CD4-positive, alpha-beta memory T cell (primary cell): ENCODE data around the gene CD8B2. TPM values are rescaled to one million over a fixed set of nuclear protein-coding genes. Genes with fewer than 3 reads are reported as not detected.

Experiments
- CTCF ChIA-PET: fragments of 350-600 bp; sonication (Branson Sonifier 250); formaldehyde crosslinking; loops from one replicate; lab custom pipeline; 2021; ENCODE audit warnings: inconsistent platforms; ENCODE audit not compliant: partially characterized antibody; lab: Charles Lee
- POLR2A ChIA-PET: fragments of 350-600 bp; sonication (Branson Sonifier 250); formaldehyde crosslinking; loops from one replicate; lab custom pipeline; 2021; ENCODE audit not compliant: partially characterized antibody; lab: Charles Lee
- DNase-seq, 5 donors: peaks; one replicate each; pipeline versions ENCODE4 v3.0.0 to v3.0.0-alpha.2; 2020 to 2022; ENCODE audit warnings: mixed read lengths in 1 of 5
- H3K27ac ChIP-seq: one replicate; pipeline ENCODE4 v1.7.0; 2013; ENCODE audit warnings: low read depth, low read length
- H3K27me3 ChIP-seq: 2 replicates; pipeline ENCODE4 v1.7.0; 2013; ENCODE audit warnings: mild to moderate bottlenecking, low read length, moderate library complexity; ENCODE audit not compliant: insufficient read depth
- H3K36me3 ChIP-seq: 2 replicates; pipeline ENCODE4 v1.7.0; 2013; ENCODE audit warnings: mild to moderate bottlenecking, low read length, moderate library complexity; ENCODE audit not compliant: insufficient read depth
- H3K4me1 ChIP-seq: 2 replicates; pipeline ENCODE4 v1.7.0; 2013; ENCODE audit warnings: mild to moderate bottlenecking, low read length, moderate library complexity; ENCODE audit not compliant: insufficient read depth
- H3K4me3 ChIP-seq, 2 donors: one replicate each; pipeline ENCODE4 v1.7.0; 2013; ENCODE audit warnings: low read length in 2 of 2, mild to moderate bottlenecking in 1 of 2
- H3K9me3 ChIP-seq, 2 donors: one replicate each; pipeline ENCODE4 v1.7.0; 2013; ENCODE audit warnings: low read length in 2 of 2, control low read depth in 1 of 2; ENCODE audit not compliant: control insufficient read depth in 1 of 2
- H3K27ac Mint-ChIP-seq, 7 donors: one replicate each; pipeline ENCODE4 v1.8.0; 2020 to 2021; ENCODE audit warnings: mixed read lengths in 7 of 7, mild to moderate bottlenecking in 6 of 7, inconsistent platforms in 3 of 7, moderate library complexity in 3 of 7
- H3K27me3 Mint-ChIP-seq, 2 donors: one replicate each; pipeline ENCODE4 v1.8.0; 2020 to 2021; ENCODE audit warnings: mixed read lengths in 2 of 2
- H3K36me3 Mint-ChIP-seq, 2 donors: one replicate each; pipeline ENCODE4 v1.8.0; 2020 to 2021; ENCODE audit warnings: mixed read lengths in 2 of 2, inconsistent platforms in 1 of 2, mild to moderate bottlenecking in 1 of 2
- H3K4me1 Mint-ChIP-seq, 4 donors: one replicate each; pipeline ENCODE4 v1.8.0; 2020 to 2021; ENCODE audit warnings: mixed read lengths in 4 of 4, mild to moderate bottlenecking in 1 of 4
- H3K4me3 Mint-ChIP-seq, 8 donors: one replicate each; pipeline ENCODE4 v1.8.0; 2020 to 2021; ENCODE audit warnings: mixed read lengths in 8 of 8, mild to moderate bottlenecking in 7 of 8, moderate library complexity in 6 of 8, inconsistent platforms in 3 of 8
- H3K9me3 Mint-ChIP-seq, 8 donors: one replicate each; pipeline ENCODE4 v1.8.0; 2020 to 2021; ENCODE audit warnings: mixed read lengths in 8 of 8, mild to moderate bottlenecking in 5 of 8, inconsistent platforms in 3 of 8, moderate library complexity in 1 of 8
- intact Hi-C: fragments of 100-400 bp; cut with micrococcal nuclease; formaldehyde crosslinking; loops from one replicate; pipeline ENCODE4 v1.15.1; 2023
- polyA plus RNA-seq, 2 donors: library from polyadenylated mRNA; unstranded; fragments of 300-500 nt; fragmentation: Illumina TruSeq; gene quantifications; one replicate each; pipeline ENCODE4 v1.2.3, GENCODE V29; 2021
- total RNA-seq, 2 experiments: library from RNA; stranded (reverse); gene quantifications; one replicate each; pipeline ENCODE4 v1.2.3, GENCODE V29; 2021

Gene CD8B2
- total and polyA plus RNA-seq, 4 experiments from 2014 or later: not detected

DNA sequence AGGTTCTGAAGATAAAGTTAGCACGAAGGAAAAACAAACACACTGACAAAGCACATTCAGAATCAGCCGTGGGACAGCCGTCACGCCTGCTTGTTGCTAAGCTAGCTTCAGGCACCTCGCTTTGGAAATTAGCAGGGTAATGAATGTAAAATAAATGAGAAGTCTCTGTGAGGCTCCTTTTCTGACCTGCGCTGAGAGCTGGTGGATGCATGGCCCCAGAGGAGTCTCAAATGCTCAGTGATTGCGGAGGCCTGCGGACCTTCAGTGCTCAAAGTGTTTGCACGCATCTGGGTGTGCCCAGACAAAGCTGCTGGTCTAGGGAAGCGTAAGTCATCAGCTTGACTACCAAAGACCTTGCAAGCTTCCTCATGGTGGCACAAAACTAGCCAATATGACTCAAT, 50.6 kb downstream of the CD8B2 start:
- intact Hi-C loops: no loop called here
- H3K27ac Mint-ChIP-seq: no peak overlapping the region
- H3K36me3 Mint-ChIP-seq: no peaks in the 10 kb centered on the region
- peaks cover 0 to 2% (median 1%) of the 10 kb centered on the region in 4 donors for H3K4me1 Mint-ChIP-seq
- Histone ChIP-seq H3K4me3 (no peak overlapping the region), H3K9me3 (no peaks in the 10 kb centered on the region), H3K27ac (no peak overlapping the region), H3K36me3 (no peaks in the 10 kb centered on the region), H3K27me3 (peaks cover 4% of the 10 kb centered on the region), H3K4me1 (peaks cover under 1% of the 10 kb centered on the region)
- H3K4me3 Mint-ChIP-seq: no peak overlapping the region
- CTCF ChIA-PET: interaction anchor here (0.8 to 2.0 kb wide), 5 partner anchors 8 to 45 kb away, joined by 3 to 7 read pairs (median 4); no protein-coding TSS in a partner anchor
- POLR2A ChIA-PET: no interaction called here
- H3K27me3 Mint-ChIP-seq: peaks cover 20 to 21% of the 10 kb centered on the region in 2 donors
- peaks cover 0 to under 1% (median 0%) of the 10 kb centered on the region in 8 donors for H3K9me3 Mint-ChIP-seq
- DNase-seq: no peak

DNA sequence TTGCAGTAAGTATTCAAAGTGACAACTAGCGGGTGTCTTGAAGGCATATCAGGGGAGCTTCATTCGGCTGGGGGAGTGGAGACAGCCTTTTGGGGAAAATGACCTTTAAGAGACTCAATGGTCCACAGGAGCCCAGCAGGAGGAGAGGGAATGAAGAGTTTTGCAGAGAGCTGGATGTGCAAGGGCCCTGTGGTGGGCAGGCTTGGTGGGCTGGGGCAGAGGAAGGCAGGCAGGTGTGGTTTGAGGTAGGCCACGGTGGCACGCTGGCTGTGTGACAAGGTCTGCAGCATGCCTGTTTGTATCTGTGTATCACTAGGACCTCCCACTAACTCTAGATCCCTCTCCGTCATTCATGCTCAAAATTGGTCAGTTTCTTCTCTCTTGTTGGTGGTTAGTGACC, 53.7 kb downstream of the CD8B2 start:
- Histone ChIP-seq H3K4me3 (no peak overlapping the region), H3K27ac (no peak overlapping the region), H3K36me3 (no peaks in the 10 kb centered on the region), H3K9me3 (no peaks in the 10 kb centered on the region), H3K27me3 (peaks cover 12% of the 10 kb centered on the region), H3K4me1 (peaks cover 5% of the 10 kb centered on the region)
- CTCF ChIA-PET: interaction anchor here (3.7 to 5.9 kb wide), 2 partner anchors 11 to 436 kb away, joined by 13 to 34 read pairs; no protein-coding TSS in a partner anchor
- Mint-ChIP-seq H3K4me1 (peaks cover 0 to 4% (median 3%) of the 10 kb centered on the region in 4 donors), H3K9me3 (no peaks in the 10 kb centered on the region), H3K4me3 (no peak overlapping the region), H3K36me3 (no peaks in the 10 kb centered on the region), H3K27ac (peak overlapping the region in 1 of 7 donors; percentile 18), H3K27me3 (peaks cover 18 to 20% of the 10 kb centered on the region in 2 donors)
- POLR2A ChIA-PET: no interaction called here
- DNase-seq: no peak
- intact Hi-C loops: no loop called here

DNA sequence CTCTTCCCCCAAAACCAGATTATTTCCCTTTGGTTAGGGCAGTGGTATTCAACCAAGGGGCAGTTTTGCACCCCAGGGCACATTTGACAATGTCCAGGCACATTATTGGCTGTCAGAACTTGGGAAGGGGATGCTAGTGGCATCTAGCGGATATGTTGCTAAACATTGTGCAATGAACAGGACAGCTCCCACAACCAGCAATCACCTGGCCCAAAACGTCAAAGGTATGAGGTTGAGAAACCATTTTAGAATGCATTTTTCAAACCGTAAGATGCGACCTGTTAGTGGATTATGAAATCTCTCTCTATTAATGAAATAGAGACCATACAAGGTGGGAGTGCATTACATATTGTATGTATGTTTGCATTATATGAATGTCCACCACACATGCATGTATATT, 54.2 kb downstream of the CD8B2 start:
- Histone ChIP-seq H3K9me3 (no peaks in the 10 kb centered on the region), H3K4me3 (no peak overlapping the region), H3K36me3 (no peaks in the 10 kb centered on the region), H3K27me3 (peaks cover 12% of the 10 kb centered on the region), H3K4me1 (peaks cover 5% of the 10 kb centered on the region), H3K27ac (no peak overlapping the region)
- DNase-seq: no peak
- Mint-ChIP-seq H3K4me1 (peaks cover 0 to 4% (median 3%) of the 10 kb centered on the region in 4 donors), H3K4me3 (no peak overlapping the region), H3K27ac (peak overlapping the region in 1 of 7 donors; percentile 18), H3K27me3 (peaks cover 18 to 21% of the 10 kb centered on the region in 2 donors), H3K9me3 (no peaks in the 10 kb centered on the region), H3K36me3 (no peaks in the 10 kb centered on the region)
- intact Hi-C loops: no loop called here
- CTCF ChIA-PET: interaction anchor here (3.3 to 5.9 kb wide), 3 partner anchors 11 to 436 kb away, joined by 13 to 34 read pairs (median 14); no protein-coding TSS in a partner anchor
- POLR2A ChIA-PET: no interaction called here

DNA sequence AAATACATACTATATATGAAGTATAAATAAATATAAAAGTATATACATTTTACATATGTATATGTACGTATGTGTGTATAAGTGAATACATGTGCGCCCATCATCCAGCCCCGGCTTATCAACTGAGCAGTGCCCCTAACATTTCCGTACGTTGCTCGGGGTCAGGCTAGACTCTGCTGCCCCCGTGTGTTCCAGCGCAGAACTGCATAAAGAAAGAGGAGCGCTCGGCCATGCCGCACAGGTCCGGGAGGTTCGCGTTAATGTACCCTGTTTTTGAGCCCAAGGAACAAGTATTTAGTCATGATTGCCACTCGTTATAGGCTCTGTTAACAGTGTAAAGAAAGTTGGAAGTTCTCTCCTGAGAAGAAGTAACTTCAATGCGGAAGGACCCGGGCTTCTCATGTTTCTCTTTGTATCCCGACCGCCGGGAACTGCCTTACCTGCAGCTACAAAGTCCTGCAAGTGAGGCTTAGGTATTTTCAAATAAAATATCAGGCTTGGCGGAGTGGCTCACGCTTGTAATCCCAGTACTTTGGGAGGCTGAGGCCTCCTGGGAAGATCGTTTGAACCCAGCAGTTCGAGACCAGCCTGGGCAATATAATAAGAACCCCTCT, 55.7 kb downstream of the CD8B2 start:
- intact Hi-C loops: loop anchor here (1.0 kb wide), 3 partner anchors 435 to 968 kb away; no protein-coding TSS in a partner anchor
- peaks cover 5% of the 10 kb centered on the region for H3K4me1 ChIP-seq
- peak overlapping the region; percentile 70 to 89 (median 76) for H3K4me3 Mint-ChIP-seq
- POLR2A ChIA-PET: no interaction called here
- peak overlapping the region in 1 of 7 donors; percentile 82 for H3K27ac Mint-ChIP-seq
- peak; percentile 53 to 68 (median 59) for DNase-seq
- CTCF ChIA-PET: interaction anchor here (0.6 to 5.9 kb wide), 12 partner anchors 9 to 1198 kb away, joined by 3 to 34 read pairs (median 3); no protein-coding TSS in a partner anchor
- peaks cover 12% of the 10 kb centered on the region for H3K27me3 ChIP-seq
- peak overlapping the region in 1 of 2 donors; percentile 15 for H3K4me3 ChIP-seq
- no peaks in the 10 kb centered on the region for H3K36me3 ChIP-seq
- H3K4me1 Mint-ChIP-seq: peaks cover 0 to 4% (median 3%) of the 10 kb centered on the region in 4 donors
- no peaks in the 10 kb centered on the region for H3K36me3 Mint-ChIP-seq
- H3K9me3 Mint-ChIP-seq: no peaks in the 10 kb centered on the region
- H3K9me3 ChIP-seq: no peaks in the 10 kb centered on the region
- no peak overlapping the region for H3K27ac ChIP-seq
- H3K27me3 Mint-ChIP-seq: peaks cover 22 to 24% of the 10 kb centered on the region in 2 donors

DNA sequence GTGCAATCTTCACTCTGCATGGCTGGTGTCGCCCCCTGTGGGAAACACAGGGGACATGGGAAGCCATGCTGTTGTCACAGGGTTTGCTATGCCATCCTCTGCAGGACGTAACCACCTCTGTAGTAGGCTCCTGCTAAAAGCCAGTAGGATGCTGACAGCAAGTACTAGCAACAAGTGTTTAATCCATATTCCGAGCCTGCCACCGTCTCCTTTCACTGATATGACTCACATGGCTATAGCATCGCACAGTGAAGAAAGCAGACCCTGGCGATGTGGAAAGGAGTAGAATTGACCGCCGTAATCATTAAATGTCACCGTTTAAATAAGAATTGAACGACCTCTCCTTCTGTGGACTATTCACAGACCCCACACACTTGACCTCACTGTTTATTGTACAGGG, 57.8 kb downstream of the CD8B2 start:
- Histone ChIP-seq H3K4me1 (peaks cover 5% of the 10 kb centered on the region), H3K27me3 (peaks cover 12% of the 10 kb centered on the region), H3K36me3 (no peaks in the 10 kb centered on the region), H3K27ac (no peak overlapping the region), H3K9me3 (no peaks in the 10 kb centered on the region), H3K4me3 (no peak overlapping the region)
- CTCF ChIA-PET: interaction anchor here (1.0 to 5.9 kb wide), 6 partner anchors 10 to 968 kb away, joined by 3 to 34 read pairs (median 4); no protein-coding TSS in a partner anchor
- intact Hi-C loops: no loop called here
- H3K4me1 Mint-ChIP-seq: peaks cover 0 to 4% (median 3%) of the 10 kb centered on the region in 4 donors
- H3K27ac Mint-ChIP-seq: no peak overlapping the region
- no peaks in the 10 kb centered on the region for H3K9me3 Mint-ChIP-seq
- peaks cover 25 to 31% of the 10 kb centered on the region in 2 donors for H3K27me3 Mint-ChIP-seq
- no peak overlapping the region for H3K4me3 Mint-ChIP-seq
- no peaks in the 10 kb centered on the region for H3K36me3 Mint-ChIP-seq
- no peak for DNase-seq
- POLR2A ChIA-PET: no interaction called here

DNA sequence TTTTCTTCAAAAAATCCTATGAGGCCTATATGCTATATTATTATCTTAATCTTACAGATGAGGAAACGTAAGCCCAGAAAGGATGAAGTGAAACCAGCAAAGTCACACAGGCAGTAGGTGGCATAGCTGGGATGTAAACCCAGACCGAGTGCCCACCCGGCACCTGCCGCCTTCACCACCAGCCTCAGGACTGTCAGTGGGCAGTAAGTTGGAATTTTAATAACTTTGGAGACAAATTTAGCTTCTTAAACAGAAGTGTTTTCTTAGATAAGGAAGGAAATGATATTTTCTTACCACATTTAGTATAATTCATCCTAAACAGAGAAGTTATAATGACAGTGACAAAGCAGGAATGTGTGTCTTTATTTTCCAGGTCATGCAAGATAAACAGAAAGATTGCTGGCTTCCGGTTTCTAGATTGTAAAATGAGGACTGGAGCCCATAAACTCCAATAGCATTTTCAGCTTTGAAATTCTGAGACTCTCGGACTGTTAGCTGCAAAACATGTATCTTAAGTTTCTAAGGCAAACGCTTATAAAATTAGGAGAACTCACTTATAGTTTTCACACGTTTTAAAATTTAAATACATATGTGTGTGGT, 59.3 kb downstream of the CD8B2 start:
- H3K9me3 ChIP-seq: no peaks in the 10 kb centered on the region
- no peak overlapping the region for H3K27ac ChIP-seq
- peaks cover 5% of the 10 kb centered on the region for H3K4me1 ChIP-seq
- Mint-ChIP-seq H3K4me1 (peaks cover 0 to 4% (median 3%) of the 10 kb centered on the region in 4 donors), H3K4me3 (no peak overlapping the region), H3K36me3 (no peaks in the 10 kb centered on the region), H3K9me3 (no peaks in the 10 kb centered on the region), H3K27ac (no peak overlapping the region), H3K27me3 (peaks cover 21 to 33% of the 10 kb centered on the region in 2 donors)
- no peaks in the 10 kb centered on the region for H3K36me3 ChIP-seq
- intact Hi-C loops: no loop called here
- ChIA-PET CTCF (interaction anchor here (0.9 to 5.9 kb wide), 6 partner anchors 9 to 442 kb away, joined by 3 to 34 read pairs (median 4); no protein-coding TSS in a partner anchor), POLR2A (no interaction called here)
- DNase-seq: no peak
- no peak overlapping the region for H3K4me3 ChIP-seq
- peaks cover 12% of the 10 kb centered on the region for H3K27me3 ChIP-seq
